GM23338 (cell line): ENCODE measurements around the gene RALGPS1. TPM values are rescaled to one million over a fixed set of nuclear protein-coding genes. Genes with fewer than 3 reads are reported as not detected.
A peak's percentile ranks its signal among the peaks of the same experiment; 100 is the strongest.

Source experiments
- ATAC-seq: fragments of 200-7000 bp; cut with Tn5 transposase; 3 replicates; pipeline ENCODE4 v1.9.1; 2020
- DNase-seq: peaks from one replicate; pipeline ENCODE4 v3.0.0-alpha.2; 2015; ENCODE audit warnings: low spot score
- H2AFZ ChIP-seq: fragments of 200-600 bp; sonication (generic); 2 replicates; pipeline ENCODE4 v1.8.0; 2016; ENCODE audit warnings: antibody characterized with exemption, mild to moderate bottlenecking, moderate library complexity
- H3F3A ChIP-seq: fragments of 200-600 bp; sonication (generic); replicated peaks from 2 replicates; pipeline ENCODE4 v1.8.0; 2017; ENCODE audit warnings: antibody characterized with exemption, mixed run types, low read depth
- H3K27ac ChIP-seq: fragments of 200-600 bp; sonication (generic); 2 replicates; pipeline ENCODE4 v1.6.1; 2016; ENCODE audit warnings: low read depth
- H3K27me3 ChIP-seq: fragments of 200-600 bp; sonication (generic); 2 replicates; pipeline ENCODE4 v1.8.0; 2016; ENCODE audit warnings: mild to moderate bottlenecking, mixed run types, moderate library complexity; ENCODE audit not compliant: insufficient read depth
- H3K36me3 ChIP-seq: fragments of 200-600 bp; sonication (generic); 2 replicates; pipeline ENCODE4 v1.8.0; 2016; ENCODE audit warnings: mild to moderate bottlenecking; ENCODE audit not compliant: insufficient read depth
- H3K4me1 ChIP-seq: fragments of 200-600 bp; sonication (generic); 2 replicates; pipeline ENCODE4 v1.8.0; 2016; ENCODE audit warnings: mild to moderate bottlenecking, moderate library complexity; ENCODE audit not compliant: insufficient read depth
- H3K4me2 ChIP-seq: fragments of 200-600 bp; sonication (generic); 2 replicates; pipeline ENCODE4 v1.7.1; 2017; ENCODE audit warnings: mixed run types
- H3K4me3 ChIP-seq: fragments of 200-600 bp; sonication (generic); 2 replicates; pipeline ENCODE4 v1.6.1; 2016; ENCODE audit warnings: mixed run types
- H3K79me2 ChIP-seq: fragments of 200-600 bp; sonication (generic); replicated peaks from 2 replicates; pipeline ENCODE4 v1.8.0; 2017; ENCODE audit warnings: mild to moderate bottlenecking; ENCODE audit not compliant: insufficient read depth
- H3K9me2 ChIP-seq: fragments of 200-600 bp; sonication (generic); 2 replicates; pipeline ENCODE4 v1.8.0; 2017; ENCODE audit not compliant: insufficient read depth
- H4K20me1 ChIP-seq: fragments of 200-600 bp; sonication (generic); replicated peaks from 2 replicates; pipeline ENCODE4 v1.8.0; 2017; ENCODE audit warnings: mild to moderate bottlenecking; ENCODE audit not compliant: insufficient read depth
- H3K27ac Mint-ChIP-seq: 2 replicates; pipeline ENCODE4 v1.8.0; 2020; ENCODE audit warnings: inconsistent platforms, mild to moderate bottlenecking, moderate library complexity, mixed read lengths
- H3K27me3 Mint-ChIP-seq: 3 replicates; pipeline ENCODE4 v1.8.0; 2022; ENCODE audit warnings: low read depth, mild to moderate bottlenecking, moderate library complexity, mixed read lengths, inconsistent platforms; ENCODE audit not compliant: insufficient read depth, poor library complexity
- H3K36me3 Mint-ChIP-seq: 3 replicates; pipeline ENCODE4 v1.8.0; 2021; ENCODE audit warnings: low read depth, mild to moderate bottlenecking, inconsistent platforms, moderate library complexity, mixed read lengths
- H3K4me1 Mint-ChIP-seq: 3 replicates; pipeline ENCODE4 v1.8.0; 2020; ENCODE audit warnings: mild to moderate bottlenecking, inconsistent platforms, mixed read lengths
- H3K4me3 Mint-ChIP-seq: 3 replicates; pipeline ENCODE4 v1.8.0; 2021; ENCODE audit warnings: moderate library complexity, mild to moderate bottlenecking, inconsistent platforms, mixed read lengths
- H3K9me3 Mint-ChIP-seq: 3 replicates; pipeline ENCODE4 v1.8.0; 2020; ENCODE audit warnings: moderate library complexity, mild to moderate bottlenecking, inconsistent platforms, mixed read lengths
- EZH2 ChIP-seq: fragments of 200-600 bp; sonication (generic); IDR thresholded peaks from one replicate; pipeline ENCODE4 v1.8.0; 2017; ENCODE audit warnings: antibody characterized with exemption, mild to moderate bottlenecking, low read depth; ENCODE audit not compliant: unreplicated experiment
- EZH2phosphoT487 ChIP-seq: fragments of 200-600 bp; sonication (generic); IDR thresholded peaks from one replicate; pipeline ENCODE4 v1.8.1; 2018; ENCODE audit warnings: antibody characterized with exemption; ENCODE audit not compliant: unreplicated experiment
- STAT1 ChIP-seq: IDR thresholded peaks from one replicate; pipeline ENCODE4 v1.6.1; 2016; ENCODE audit warnings: antibody characterized with exemption; ENCODE audit not compliant: unreplicated experiment
- polyA plus RNA-seq: library from polyadenylated mRNA; unstranded; fragments of >200 nt; fragmentation: Nextera tagmentation; extraction: Ambion mirVana; gene quantifications from 2 replicates; pipeline ENCODE4 v1.2.1, GENCODE V29; 2016
- total RNA-seq: library from RNA; depleted of rRNA; stranded (reverse); fragments of >200 nt; shearing (Covaris generic); gene quantifications from 2 replicates; pipeline ENCODE4 v1.2.3, GENCODE V29; 2014
- TF ChIP-seq, protein P1 (sequence below): fragments of 250-450 bp; sonication (Bioruptor Pico); IDR thresholded peaks from 2 replicates; pipeline ENCODE4 v1.5.0; 2020; ENCODE audit warnings: mild to moderate bottlenecking, moderate library complexity
- TF ChIP-seq, protein P2 (sequence below), 2 experiments: fragments of 200-600 bp in 1 of 2; sonication (generic) in 1 of 2; conservative IDR thresholded peaks; 2 replicates each; pipeline versions ENCODE4 v1.5.1 to v1.6.1; 2016 to 2017; ENCODE audit warnings: antibody characterized with exemption in 2 of 2, low read depth in 2 of 2, mild to moderate bottlenecking in 2 of 2, moderate library complexity in 1 of 2
- TF ChIP-seq, protein P3 (sequence below): IDR thresholded peaks from 2 replicates; pipeline ENCODE4 v1.6.1; 2016; ENCODE audit warnings: antibody characterized with exemption

Gene RALGPS1
- total and polyA plus RNA-seq, 2 experiments from 2014 or later, result 18.2 to 57.1 TPM

DNA sequence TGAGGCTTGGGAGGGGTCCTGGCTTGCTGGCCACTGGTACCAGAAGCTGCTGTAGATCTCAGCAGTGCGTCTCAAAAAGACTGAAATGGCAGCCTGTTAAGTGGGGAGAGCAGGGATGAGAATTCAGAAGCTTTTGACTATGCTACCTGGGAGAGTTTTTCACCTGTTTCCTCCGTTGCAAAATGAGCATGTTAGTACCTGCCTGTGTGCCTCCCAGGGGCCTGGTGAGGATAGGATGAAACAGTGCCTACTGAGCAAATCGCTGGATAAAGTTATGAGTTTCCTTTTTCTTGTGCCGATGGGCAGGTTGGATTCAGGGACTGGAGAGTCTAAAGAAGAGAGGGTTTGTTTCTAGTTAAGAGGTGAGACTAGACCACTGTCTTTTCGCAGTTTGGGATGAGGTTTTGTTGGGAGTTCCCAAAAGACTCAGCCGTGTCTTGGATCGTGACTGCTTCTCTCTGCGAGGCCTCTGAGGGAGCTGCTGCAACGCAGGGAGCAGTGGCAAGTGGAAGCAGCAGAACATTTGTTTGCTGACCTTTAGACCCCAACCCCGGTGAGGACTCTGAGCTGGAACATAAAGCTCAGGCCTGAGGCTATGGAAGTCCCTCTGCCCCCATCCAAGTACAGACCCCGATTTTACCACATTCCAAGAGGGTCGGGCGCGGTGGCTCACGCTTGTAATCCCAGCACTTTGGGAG, 1.4 kb downstream of the RALGPS1 start (continued):
- TF ChIP-seq, protein P1, sequence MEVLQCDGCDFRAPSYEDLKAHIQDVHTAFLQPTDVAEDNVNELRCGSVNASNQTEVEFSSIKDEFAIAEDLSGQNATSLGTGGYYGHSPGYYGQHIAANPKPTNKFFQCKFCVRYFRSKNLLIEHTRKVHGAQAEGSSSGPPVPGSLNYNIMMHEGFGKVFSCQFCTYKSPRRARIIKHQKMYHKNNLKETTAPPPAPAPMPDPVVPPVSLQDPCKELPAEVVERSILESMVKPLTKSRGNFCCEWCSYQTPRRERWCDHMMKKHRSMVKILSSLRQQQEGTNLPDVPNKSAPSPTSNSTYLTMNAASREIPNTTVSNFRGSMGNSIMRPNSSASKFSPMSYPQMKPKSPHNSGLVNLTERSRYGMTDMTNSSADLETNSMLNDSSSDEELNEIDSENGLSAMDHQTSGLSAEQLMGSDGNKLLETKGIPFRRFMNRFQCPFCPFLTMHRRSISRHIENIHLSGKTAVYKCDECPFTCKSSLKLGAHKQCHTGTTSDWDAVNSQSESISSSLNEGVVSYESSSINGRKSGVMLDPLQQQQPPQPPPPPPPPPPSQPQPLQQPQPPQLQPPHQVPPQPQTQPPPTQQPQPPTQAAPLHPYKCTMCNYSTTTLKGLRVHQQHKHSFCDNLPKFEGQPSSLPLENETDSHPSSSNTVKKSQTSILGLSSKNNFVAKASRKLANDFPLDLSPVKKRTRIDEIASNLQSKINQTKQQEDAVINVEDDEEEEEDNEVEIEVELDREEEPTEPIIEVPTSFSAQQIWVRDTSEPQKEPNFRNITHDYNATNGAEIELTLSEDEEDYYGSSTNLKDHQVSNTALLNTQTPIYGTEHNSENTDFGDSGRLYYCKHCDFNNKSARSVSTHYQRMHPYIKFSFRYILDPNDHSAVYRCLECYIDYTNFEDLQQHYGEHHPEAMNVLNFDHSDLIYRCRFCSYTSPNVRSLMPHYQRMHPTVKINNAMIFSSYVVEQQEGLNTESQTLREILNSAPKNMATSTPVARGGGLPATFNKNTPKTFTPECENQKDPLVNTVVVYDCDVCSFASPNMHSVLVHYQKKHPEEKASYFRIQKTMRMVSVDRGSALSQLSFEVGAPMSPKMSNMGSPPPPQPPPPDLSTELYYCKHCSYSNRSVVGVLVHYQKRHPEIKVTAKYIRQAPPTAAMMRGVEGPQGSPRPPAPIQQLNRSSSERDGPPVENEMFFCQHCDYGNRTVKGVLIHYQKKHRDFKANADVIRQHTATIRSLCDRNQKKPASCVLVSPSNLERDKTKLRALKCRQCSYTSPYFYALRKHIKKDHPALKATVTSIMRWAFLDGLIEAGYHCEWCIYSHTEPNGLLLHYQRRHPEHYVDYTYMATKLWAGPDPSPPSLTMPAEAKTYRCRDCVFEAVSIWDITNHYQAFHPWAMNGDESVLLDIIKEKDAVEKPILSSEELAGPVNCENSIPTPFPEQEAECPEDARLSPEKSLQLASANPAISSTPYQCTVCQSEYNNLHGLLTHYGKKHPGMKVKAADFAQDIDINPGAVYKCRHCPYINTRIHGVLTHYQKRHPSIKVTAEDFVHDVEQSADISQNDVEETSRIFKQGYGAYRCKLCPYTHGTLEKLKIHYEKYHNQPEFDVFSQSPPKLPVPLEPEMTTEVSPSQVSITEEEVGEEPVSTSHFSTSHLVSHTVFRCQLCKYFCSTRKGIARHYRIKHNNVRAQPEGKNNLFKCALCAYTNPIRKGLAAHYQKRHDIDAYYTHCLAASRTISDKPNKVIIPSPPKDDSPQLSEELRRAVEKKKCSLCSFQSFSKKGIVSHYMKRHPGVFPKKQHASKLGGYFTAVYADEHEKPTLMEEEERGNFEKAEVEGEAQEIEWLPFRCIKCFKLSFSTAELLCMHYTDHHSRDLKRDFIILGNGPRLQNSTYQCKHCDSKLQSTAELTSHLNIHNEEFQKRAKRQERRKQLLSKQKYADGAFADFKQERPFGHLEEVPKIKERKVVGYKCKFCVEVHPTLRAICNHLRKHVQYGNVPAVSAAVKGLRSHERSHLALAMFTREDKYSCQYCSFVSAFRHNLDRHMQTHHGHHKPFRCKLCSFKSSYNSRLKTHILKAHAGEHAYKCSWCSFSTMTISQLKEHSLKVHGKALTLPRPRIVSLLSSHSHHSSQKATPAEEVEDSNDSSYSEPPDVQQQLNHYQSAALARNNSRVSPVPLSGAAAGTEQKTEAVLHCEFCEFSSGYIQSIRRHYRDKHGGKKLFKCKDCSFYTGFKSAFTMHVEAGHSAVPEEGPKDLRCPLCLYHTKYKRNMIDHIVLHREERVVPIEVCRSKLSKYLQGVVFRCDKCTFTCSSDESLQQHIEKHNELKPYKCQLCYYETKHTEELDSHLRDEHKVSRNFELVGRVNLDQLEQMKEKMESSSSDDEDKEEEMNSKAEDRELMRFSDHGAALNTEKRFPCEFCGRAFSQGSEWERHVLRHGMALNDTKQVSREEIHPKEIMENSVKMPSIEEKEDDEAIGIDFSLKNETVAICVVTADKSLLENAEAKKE, result no peak
- TF ChIP-seq EZH2phosphoT487 (no peak), STAT1 (no peak), EZH2 (no peak)

DNA sequence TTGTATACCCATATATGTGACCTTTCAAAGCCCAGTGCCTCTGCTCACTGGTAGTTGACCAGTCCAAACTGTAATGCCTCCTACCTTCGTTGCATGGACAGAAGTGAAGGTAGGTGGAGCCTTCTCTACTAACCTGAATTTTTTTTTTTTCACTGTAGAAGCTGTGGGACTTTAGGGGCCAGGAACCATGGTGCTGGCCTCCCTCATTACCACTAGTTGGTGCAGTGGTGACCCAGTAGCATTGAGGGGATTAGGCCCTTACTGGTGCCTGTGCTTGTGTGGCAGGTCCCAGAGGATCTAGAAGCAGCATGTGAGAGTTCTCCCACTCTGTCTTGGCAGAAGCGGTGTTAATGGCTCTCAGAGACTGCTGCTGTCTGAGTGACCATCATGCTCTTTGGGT, 2.3 kb downstream of the RALGPS1 start:
- peaks cover 14% of the 10 kb centered on the region for H3K27me3 ChIP-seq
- no peaks in the 10 kb centered on the region for H3K36me3 ChIP-seq
- H4K20me1 ChIP-seq, result peaks cover 21% of the 10 kb centered on the region; the same call in 1 of the 2 replicates
- Mint-ChIP-seq H3K9me3 (no peaks in the 10 kb centered on the region), H3K27me3 (peaks cover 10% of the 10 kb centered on the region), H3K4me3 (peak overlapping the region; percentile 82; the same call in 2 of the 3 replicates), H3K4me1 (peaks cover 24% of the 10 kb centered on the region), H3K27ac (no peak overlapping the region), H3K36me3 (no peaks in the 10 kb centered on the region)
- H3K79me2 ChIP-seq, result peaks cover 36% of the 10 kb centered on the region
- ATAC-seq (peak; percentile 34), DNase-seq (peak; percentile 58)
- no peak overlapping the region for H3K27ac ChIP-seq
- peak overlapping the region; percentile 84; the same call in 1 of the 2 replicates for H3K4me2 ChIP-seq
- H3K4me3 ChIP-seq, result no peak overlapping the region
- TF ChIP-seq, protein P2, sequence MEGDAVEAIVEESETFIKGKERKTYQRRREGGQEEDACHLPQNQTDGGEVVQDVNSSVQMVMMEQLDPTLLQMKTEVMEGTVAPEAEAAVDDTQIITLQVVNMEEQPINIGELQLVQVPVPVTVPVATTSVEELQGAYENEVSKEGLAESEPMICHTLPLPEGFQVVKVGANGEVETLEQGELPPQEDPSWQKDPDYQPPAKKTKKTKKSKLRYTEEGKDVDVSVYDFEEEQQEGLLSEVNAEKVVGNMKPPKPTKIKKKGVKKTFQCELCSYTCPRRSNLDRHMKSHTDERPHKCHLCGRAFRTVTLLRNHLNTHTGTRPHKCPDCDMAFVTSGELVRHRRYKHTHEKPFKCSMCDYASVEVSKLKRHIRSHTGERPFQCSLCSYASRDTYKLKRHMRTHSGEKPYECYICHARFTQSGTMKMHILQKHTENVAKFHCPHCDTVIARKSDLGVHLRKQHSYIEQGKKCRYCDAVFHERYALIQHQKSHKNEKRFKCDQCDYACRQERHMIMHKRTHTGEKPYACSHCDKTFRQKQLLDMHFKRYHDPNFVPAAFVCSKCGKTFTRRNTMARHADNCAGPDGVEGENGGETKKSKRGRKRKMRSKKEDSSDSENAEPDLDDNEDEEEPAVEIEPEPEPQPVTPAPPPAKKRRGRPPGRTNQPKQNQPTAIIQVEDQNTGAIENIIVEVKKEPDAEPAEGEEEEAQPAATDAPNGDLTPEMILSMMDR (conservative IDR thresholded peaks at IDR 0.05; ENCODE audit: low read depth in 2 of 2), result peak; percentile 47 to 57
- TF ChIP-seq, protein P3, sequence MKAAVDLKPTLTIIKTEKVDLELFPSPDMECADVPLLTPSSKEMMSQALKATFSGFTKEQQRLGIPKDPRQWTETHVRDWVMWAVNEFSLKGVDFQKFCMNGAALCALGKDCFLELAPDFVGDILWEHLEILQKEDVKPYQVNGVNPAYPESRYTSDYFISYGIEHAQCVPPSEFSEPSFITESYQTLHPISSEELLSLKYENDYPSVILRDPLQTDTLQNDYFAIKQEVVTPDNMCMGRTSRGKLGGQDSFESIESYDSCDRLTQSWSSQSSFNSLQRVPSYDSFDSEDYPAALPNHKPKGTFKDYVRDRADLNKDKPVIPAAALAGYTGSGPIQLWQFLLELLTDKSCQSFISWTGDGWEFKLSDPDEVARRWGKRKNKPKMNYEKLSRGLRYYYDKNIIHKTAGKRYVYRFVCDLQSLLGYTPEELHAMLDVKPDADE, result no peak
- peaks cover 27% of the 10 kb centered on the region for H3K4me1 ChIP-seq
- no peaks in the 10 kb centered on the region for H3K9me2 ChIP-seq
- peaks cover 10% of the 10 kb centered on the region; the same call in 1 of the 2 replicates for H3F3A ChIP-seq
- no peak overlapping the region for H2AFZ ChIP-seq
